ENCODE data around the gene RPS27L.

DNA sequence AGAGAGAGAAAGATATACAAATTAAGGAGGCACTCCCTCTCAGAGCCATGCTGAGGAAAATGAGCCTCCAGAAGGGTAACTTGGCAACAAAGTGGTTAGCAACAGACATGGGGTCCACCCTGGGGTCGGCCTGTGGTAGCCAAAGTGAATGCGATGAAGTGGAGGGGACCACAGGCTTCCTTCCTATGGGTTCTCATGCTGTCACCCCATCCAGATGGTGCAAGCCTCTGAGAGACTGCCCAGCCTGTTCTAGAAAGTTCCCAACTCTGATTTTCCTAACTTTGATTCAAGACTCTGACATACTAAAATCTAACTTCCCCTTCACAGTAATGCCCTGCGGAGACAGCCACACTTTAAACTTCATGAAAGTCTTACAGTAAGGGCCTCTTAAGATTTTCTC is 53.9 kb downstream of the RPS27L start:
- TF ChIP-seq, protein P1, sequence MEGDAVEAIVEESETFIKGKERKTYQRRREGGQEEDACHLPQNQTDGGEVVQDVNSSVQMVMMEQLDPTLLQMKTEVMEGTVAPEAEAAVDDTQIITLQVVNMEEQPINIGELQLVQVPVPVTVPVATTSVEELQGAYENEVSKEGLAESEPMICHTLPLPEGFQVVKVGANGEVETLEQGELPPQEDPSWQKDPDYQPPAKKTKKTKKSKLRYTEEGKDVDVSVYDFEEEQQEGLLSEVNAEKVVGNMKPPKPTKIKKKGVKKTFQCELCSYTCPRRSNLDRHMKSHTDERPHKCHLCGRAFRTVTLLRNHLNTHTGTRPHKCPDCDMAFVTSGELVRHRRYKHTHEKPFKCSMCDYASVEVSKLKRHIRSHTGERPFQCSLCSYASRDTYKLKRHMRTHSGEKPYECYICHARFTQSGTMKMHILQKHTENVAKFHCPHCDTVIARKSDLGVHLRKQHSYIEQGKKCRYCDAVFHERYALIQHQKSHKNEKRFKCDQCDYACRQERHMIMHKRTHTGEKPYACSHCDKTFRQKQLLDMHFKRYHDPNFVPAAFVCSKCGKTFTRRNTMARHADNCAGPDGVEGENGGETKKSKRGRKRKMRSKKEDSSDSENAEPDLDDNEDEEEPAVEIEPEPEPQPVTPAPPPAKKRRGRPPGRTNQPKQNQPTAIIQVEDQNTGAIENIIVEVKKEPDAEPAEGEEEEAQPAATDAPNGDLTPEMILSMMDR (IDR thresholded peaks at IDR 0.05): no peak
- TF ChIP-seq POLR2A (IDR thresholded peaks at IDR 0.05): no peak

All from esophagus squamous epithelium (tissue), 4 donors.